Measurements from ENCODE around the gene FBF1. TPM values are rescaled to one million over a fixed set of nuclear protein-coding genes. Genes with fewer than 3 reads are reported as not detected.
A peak's percentile ranks its signal among the peaks of the same experiment; 100 is the strongest.

Gene FBF1
- total and polyA plus RNA-seq, 2 donors (not counting 3 experiments of a cell fraction or from before 2014, with no cell fraction given), result 4.9 to 9.4 TPM

DNA sequence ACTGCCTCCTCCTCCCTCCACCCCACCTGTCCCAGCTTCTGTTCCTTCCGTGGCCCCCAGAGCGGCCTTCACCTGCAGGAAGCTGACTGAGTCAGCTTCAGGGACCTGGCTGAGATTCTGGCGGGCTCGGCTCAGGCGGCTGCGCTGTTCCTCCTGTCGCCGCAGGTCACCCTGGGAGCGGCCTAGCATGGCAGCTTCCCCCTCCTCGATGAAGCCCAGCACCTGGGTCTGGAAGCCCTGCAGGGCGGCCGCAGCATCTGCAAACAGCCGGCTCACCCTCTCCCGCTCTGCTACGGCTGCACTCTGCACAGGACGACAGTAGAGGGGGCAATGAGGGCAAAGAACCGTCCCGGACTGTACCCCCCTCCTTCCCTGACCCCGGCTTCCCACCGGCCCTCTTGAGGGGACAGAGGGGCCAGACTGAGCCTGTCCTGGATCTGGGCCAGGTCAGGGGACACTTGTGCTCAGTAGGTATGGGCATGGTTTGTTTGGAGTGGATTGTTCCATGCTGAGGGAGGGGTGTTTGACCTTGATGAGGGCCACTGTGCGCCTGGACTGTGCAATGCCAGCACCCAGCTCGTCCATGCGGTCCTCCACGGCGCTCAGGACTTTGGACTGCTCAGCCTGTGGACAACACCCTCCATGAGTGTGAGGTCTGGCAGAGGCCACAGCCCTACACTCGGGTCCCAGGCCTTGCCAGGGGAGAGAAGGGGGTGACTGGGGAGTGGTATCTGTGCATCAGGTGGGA, 64.5 kb downstream of the FBF1 start:
- peaks cover 6% of the 10 kb centered on the region for H3K79me2 ChIP-seq (ENCODE audit: control insufficient read depth, insufficient read depth, low read length)
- no peak overlapping the region for H2AFZ ChIP-seq (ENCODE audit: low read depth, low read length)
- BruUV-seq (replicated peaks), result no TSS peak
- dilution Hi-C loops (cut with MboI; ENCODE audit: extremely low pct_ligation_motif_present, low sequenced_read_pairs), result no loop called here
- ChIA-PET CTCF (interaction anchor here (0.6 to 10.3 kb wide), 10 partner anchors 16 to 112 kb away, joined by 3 to 241 read pairs (median 4); partner anchors contain the start of genes TRIM65, UNC13D and WBP2), POLR2A (interaction anchor here (0.9 to 3.0 kb wide), 3 partner anchors 18 to 96 kb away, joined by 4 to 19 read pairs (median 17); partner anchors contain the start of gene WBP2)
- DNase-seq (ENCODE audit: low read depth, low spot score) (peak; percentile 40), FAIRE-seq (peak; percentile 89)
- H3K4me3 ChIP-seq (replicated peaks in 1 of 3; ENCODE audit: insufficient read depth in 1 of 3, low read depth in 1 of 3, low read length in 3 of 3), result peak overlapping the region in 2 of 3 experiments; percentile 32 to 67
- no peaks in the 10 kb centered on the region for H3K9me3 ChIP-seq (replicated peaks; ENCODE audit: control insufficient read depth, insufficient read depth, low read length)
- H3K36me3 ChIP-seq (ENCODE audit: control insufficient read depth in 2 of 2, extremely low read depth in 1 of 2, insufficient read depth in 2 of 2, low read length in 2 of 2), result peaks cover 3 to 18% of the 10 kb centered on the region in 2 experiments
- intact Hi-C loops (cut with micrococcal nuclease), result loop anchor here (2.0 kb wide), 2 partner anchors 28 to 32 kb away; partner anchors contain the start of genes MRPL38 and UNC13D
- no peaks in the 10 kb centered on the region for H3K9me1 ChIP-seq (replicated peaks; ENCODE audit: control insufficient read depth, extremely low read depth, insufficient read depth, low read length)
- H3K4me1 ChIP-seq (ENCODE audit: control insufficient read depth, extremely low read depth, insufficient read depth, low read length), result peaks cover 41% of the 10 kb centered on the region
- no peak for TF ChIP-seq POLR2A (IDR thresholded peaks at IDR 0.05; ENCODE audit: low read depth, low read length)
- peak; percentile 55 for TF ChIP-seq POLR2AphosphoS5 (IDR thresholded peaks at IDR 0.05; ENCODE audit: insufficient read depth, low read depth, low read length)
- no peak for TF ChIP-seq JUN (IDR thresholded peaks at IDR 0.05; ENCODE audit: borderline replicate concordance, insufficient read depth, insufficient read length, low read depth)
- TF ChIP-seq, protein P1, sequence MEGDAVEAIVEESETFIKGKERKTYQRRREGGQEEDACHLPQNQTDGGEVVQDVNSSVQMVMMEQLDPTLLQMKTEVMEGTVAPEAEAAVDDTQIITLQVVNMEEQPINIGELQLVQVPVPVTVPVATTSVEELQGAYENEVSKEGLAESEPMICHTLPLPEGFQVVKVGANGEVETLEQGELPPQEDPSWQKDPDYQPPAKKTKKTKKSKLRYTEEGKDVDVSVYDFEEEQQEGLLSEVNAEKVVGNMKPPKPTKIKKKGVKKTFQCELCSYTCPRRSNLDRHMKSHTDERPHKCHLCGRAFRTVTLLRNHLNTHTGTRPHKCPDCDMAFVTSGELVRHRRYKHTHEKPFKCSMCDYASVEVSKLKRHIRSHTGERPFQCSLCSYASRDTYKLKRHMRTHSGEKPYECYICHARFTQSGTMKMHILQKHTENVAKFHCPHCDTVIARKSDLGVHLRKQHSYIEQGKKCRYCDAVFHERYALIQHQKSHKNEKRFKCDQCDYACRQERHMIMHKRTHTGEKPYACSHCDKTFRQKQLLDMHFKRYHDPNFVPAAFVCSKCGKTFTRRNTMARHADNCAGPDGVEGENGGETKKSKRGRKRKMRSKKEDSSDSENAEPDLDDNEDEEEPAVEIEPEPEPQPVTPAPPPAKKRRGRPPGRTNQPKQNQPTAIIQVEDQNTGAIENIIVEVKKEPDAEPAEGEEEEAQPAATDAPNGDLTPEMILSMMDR (IDR thresholded peaks at IDR 0.05; ENCODE audit: extremely low read depth in 1 of 2, insufficient read depth in 1 of 2, low read depth in 1 of 2, low read length in 2 of 2), result peak in 1 of 2 donors; percentile 41
- no peak for TF ChIP-seq GATA2 (IDR thresholded peaks at IDR 0.05; ENCODE audit: insufficient read depth, insufficient read length, low read depth, low read length)
- peak overlapping the region; percentile 50 for H3K4me2 ChIP-seq (ENCODE audit: insufficient read depth, low read length)
- peak overlapping the region; percentile 65 for H3K9ac ChIP-seq (replicated peaks; ENCODE audit: extremely low read depth, insufficient read depth, low read length)
- no peaks in the 10 kb centered on the region for H3K27me3 ChIP-seq (ENCODE audit: control insufficient read depth in 2 of 2, insufficient read depth in 2 of 2, low read length in 2 of 2)
- peak overlapping the region; percentile 70 for H3K27ac ChIP-seq (ENCODE audit: insufficient read depth, low read depth, low read length)
- no peaks in the 10 kb centered on the region for H4K20me1 ChIP-seq (replicated peaks; ENCODE audit: control insufficient read depth, extremely low read depth, insufficient read depth, low read length)

Data from endothelial cell of umbilical vein (primary cell).